CD4-positive, alpha-beta T cell treated with Interleukin-15 for 4 hours (primary cell): ENCODE measurements around the gene FCHSD2.
"Not testable (repeated sequence)": the region's sequence is repeated elsewhere in the genome, so short reads cannot be mapped to it uniquely, and the experiment has no call there.

Source experiments
- DNase-seq: peaks from one replicate; pipeline ENCODE4 v3.0.0-alpha.2; 2020; ENCODE audit warnings: low spot score

FCHSD2 gene

DNA sequence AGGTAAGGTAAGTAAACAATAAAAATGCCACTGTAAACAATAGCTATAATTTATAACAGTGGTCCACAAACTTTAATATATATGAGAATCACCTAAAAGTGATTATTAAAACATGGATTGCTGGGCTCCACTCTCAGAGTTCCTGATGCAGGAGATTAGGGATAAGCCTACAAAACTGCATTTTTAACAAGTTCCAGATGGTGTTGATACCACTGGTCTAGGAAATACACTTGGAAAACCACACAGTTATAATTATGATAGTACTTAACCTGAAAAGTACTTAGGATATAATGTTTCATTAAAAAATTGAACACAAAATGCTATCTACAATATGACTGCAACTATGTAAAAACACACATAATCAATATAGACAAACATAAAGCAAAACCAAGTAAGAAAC lies 20.4 kb downstream of the FCHSD2 start:
- DNase-seq, result no peak

- DNase-seq, result no peak
Observed at GRCh38 chr11:73117071-73117470, 25.0 kb downstream of the FCHSD2 start.

DNA sequence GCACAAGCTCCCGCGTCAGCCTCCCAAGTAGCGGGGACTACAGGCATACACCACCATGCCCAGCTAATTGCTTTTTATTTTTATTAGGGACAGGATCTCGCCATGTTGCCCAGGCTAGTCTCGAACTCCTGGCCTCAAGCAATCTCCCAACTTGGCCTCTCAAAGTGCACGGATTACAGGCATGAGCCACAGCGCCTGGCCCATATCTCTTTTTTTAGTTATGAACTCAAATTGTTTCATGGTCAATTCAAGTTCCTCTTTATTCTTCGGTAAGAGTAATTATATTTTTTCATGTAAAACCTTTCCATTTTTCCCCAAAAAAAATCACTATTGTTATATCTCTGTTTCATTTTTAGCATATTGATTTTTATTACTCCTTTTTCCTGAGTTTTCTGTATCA lies 25.5 kb downstream of the FCHSD2 start:
- DNase-seq, result no peak

DNA sequence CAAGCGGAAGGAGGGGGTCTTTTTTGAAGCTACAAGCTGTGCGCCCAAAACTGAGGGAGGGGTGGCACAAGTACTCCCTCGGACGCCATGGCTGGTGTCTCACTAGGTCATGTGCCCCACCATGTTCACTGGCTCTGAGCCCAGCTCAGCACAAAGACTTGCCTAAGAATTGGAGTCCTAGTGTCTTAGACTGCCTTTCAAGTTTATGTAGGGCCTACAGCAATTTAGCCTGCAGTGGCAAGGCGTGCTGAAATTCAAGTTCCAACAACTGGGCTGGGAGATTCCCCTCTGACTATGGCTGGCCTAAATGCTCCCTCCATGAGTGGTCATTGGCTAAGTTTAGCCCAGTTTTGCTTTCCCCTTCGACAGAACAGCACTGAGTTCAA lies 27.3 kb downstream of the FCHSD2 start:
- no peak for DNase-seq

DNA sequence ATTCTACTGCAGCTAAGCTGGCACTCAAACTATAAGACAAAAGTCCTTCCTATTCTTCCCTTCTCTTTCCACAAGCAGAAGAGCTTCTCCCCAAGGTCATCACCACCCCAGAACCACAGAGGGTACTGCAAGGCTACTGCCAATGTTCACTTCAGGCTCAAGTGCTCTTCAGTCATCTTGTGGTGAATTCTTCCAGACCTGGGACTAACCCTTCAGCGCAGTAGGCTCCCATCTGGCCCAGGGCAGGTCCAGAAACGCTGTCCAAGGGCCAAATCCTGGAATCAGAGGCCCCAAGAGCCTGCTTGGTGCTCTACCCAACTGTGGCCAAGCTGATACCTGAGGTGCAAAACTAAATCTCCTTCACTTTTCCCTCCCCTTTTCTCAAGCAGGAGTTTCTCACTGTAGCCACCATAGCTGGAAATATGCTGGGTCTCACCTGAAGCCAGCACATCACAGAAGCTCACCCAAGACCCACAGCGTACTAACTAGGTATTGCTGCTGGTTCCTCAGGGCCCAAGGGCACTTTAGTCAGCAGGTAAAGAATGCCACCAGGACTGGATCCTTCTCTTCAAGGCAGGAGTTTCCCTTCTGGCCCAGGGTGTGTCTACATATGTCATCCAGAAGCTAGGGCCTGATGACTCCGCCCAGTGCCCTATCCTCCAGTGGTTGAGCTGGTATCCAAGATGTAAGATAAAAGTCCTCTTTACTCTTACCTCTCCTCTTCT lies 27.8 kb downstream of the FCHSD2 start:
- no peak for DNase-seq

DNA sequence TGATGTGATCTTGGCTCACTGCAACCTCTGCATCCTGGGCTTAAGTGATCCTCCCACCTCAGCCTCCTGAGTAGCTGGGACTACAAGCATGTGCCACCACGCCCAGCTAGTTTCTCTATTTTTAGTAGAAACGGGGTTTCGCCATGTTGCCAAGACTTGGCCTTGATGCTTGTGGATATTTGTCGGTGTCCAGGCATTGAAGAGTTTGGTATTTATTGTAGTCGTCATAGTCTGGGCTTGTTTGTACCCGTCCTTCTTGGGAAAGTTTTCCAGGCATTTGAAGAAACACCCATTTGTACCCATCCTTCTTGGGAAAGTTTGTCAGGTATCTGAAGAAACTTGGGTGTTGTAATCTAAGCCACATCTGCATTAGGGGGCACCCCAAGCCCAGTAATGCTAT lies 28.7 kb downstream of the FCHSD2 start:
- DNase-seq, result no peak

- no peak for DNase-seq
Observed at GRCh38 chr11:73107597-73107996, 34.5 kb downstream of the FCHSD2 start.

- DNase-seq, result no peak
Observed at GRCh38 chr11:73106347-73106746, 35.8 kb downstream of the FCHSD2 start.

DNA sequence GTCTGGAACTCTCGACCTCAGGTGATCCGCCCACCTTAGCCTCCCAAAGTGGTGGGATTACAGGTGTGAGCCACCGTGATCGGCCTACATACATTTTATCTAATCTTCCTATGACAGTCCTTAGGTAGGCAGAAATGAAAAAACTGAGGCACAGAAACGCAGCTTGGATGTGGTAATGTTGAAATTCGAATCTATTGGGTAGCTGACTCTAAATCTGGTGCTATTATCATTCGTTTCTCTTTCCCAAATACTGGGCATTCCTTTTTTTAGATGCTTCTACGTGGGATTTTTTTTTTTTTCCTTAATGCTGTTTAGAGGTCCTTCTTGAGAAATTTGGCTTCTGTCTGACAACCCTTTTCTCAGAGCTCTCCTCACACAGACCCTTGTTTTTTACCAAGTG lies 41.5 kb downstream of the FCHSD2 start:
- no peak for DNase-seq

DNA sequence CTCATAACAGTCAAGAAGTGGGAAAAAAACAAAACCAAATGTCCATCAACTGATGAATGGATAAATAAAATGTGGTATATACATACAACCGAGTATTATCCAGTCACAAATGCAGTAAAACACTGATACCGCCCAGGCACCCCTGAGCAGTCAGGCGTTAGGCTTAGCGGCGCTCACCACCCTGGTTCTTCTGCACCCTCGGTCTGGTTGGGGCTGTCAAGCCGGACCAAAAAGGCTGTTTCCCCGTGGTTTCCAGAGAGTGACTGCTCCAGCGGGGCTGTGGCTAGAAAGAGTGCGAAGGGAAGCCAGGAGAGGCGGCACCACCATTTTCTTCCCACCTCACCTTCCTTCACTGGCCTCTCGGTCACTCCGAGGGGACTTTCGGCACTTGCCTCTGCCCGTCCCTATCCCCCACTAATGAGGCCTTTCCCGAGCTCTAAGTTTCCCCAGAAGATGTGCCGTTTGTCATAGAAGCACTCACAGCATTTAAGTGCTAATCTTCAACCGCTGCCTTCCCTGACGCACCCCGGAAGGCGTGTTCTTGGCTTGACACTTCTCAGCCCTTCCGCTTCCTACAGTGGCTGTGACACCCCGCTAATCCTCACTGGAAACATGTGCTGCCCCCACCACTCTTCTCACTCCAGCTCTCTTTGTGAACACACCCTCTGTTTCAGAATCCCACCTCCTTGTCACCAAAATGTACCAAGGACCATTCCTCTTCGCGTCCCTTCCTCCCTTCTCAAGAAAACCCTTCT lies 42.4 kb downstream of the FCHSD2 start:
- DNase-seq, result no peak

GRCh38 chr11:73095613-73096012 lies 46.5 kb downstream of the FCHSD2 start:
- no peak for DNase-seq

- no peak for DNase-seq
Observed at GRCh38 chr11:73091521-73092305, 50.4 kb downstream of the FCHSD2 start.

- no peak for DNase-seq
Observed at GRCh38 chr11:73087730-73088129, 54.4 kb downstream of the FCHSD2 start.

DNA sequence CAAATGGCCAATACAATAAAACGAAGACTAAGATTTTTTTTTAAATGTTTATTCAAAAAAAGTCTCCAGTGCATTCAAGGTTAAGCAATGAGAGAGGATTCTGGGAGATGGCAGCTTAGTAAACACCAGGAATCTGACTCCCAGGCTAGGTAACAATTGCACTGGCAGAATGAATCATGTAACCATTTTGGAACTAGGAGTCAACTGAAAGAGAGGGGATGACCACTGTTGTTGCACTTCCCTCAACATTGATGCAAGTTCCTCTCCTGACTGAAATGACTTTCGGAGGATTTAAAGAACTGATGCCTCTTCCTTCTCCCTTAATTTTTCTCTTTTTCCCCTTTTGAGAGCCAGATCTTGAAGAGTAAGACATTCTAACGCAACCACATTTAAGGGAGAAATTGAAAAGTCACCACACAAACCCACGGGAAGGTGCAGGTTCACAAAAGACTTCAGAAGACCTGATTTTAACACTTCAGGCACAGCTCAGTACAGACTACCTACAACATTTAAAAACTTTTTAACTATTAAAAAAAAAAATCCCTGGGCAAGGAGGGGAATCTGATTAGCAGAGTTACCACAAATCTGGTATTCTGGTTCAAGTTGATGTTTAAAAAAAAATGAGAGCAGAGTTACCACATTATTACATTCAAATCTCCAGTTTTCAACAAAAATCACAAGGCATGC lies 56.8 kb downstream of the FCHSD2 start:
- no peak for DNase-seq

GRCh38 chr11:73078631-73079030 lies 63.5 kb downstream of the FCHSD2 start:
- DNase-seq, result no peak

DNA sequence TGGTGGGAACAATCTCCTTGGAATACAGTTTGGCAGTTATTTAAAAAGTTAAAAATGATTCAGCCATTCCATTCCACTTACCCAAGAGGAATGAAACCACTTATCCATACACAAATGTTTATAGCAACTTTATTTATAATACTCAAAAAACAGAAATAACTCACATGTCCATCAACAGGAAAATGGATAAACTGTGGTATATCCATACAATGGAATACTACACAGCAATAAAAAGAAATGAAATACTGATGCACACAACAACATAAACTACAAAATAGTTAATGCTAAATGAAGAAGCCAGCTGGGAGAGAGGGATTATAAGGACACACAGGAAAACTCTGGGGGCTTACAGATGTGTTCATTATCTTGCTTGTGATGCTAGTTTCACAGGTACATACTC lies 64.7 kb downstream of the FCHSD2 start:
- no peak for DNase-seq

DNA sequence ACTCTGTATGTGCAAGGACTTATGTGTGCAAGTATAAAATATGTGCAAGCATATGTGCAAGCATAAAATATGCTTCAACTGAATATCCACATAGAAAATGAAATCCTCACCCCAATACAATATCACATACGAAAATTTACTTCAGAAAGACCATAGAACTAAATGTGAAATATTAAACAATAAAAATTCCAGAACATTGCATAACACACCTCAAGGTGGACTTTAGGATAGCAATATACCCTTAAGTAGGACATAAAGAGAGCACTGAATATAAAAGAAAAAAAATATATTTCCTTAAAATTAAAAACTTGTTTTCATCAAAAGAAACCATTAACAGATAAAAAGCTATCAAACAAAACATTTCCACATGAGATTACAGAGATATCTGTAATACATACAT lies 67.8 kb downstream of the FCHSD2 start:
- DNase-seq, result no peak

DNA sequence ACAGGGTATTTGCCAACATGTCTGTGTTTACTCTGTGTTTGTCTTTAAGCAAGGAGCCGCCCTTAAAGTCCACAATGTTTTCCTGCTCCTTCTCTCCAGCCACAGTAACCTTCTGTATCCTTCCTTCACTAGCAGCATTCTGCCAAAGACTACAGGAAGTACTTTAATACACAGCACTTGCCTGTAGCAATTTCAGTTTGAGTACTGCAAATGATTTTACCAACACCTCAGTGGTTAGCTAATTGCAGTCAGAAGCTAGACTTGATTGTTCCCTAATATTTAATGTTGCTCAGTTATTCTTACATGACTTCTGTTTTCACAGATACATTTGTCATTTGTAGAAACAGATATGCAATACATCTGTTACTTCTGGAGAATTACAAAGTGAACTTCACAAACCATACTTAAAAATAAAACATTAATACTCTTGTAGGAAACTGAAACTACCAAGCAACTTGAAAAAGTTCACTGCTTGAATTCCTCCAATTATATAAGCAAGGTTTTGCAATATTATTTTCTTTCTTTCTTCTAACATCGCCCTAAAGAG lies 69.1 kb downstream of the FCHSD2 start:
- peak; percentile 21 for DNase-seq

DNA sequence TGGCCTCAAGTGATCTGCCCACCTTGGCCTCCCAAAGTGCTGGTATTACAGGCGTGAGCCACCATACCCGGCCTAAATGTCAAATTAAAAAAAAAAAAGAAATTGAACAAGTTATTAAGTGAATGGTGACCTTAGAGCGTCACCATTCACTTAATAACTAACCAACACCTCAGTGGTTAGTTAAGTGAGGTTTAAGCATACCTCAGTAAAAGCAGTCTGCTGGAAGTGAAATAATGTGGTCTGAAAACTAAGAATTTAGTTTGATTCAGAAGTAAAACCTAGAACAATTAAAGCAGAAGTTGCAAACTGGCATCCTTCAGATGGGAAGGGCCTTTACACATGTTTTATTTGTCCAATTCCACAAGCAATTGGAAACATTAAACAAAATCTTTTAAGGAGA lies 71.5 kb downstream of the FCHSD2 start:
- DNase-seq, result no peak

DNA sequence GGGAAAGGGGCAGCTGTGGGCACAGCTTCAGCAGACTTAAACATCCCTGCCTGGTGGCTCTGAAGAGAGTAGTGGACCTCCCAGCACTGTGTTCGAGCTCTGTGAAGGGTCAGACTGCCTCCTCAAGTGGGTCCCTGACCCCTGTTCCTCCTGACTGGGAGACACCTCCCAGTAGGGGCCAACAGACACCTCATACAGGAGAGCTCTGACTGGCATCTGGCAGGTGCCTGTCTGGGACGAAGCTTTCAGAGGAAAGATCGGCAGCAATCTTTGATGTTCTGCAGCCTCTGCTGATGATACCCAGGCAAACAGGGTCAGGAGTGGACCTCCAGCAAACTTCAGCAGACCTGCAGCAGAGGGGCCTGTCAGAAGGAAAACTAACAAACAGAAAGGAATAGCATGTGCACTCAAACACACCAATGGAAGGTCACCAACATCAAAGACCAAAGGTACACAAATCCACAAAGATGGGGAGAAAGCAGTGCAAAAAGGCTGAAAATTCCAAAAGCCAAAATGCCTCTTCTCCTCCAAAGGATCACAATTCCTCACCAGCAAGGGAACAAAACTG lies 80.2 kb downstream of the FCHSD2 start:
- DNase-seq, result not testable (repeated sequence)

GRCh38 chr11:73061434-73061833 lies 80.7 kb downstream of the FCHSD2 start:
- not testable (repeated sequence) for DNase-seq

DNA sequence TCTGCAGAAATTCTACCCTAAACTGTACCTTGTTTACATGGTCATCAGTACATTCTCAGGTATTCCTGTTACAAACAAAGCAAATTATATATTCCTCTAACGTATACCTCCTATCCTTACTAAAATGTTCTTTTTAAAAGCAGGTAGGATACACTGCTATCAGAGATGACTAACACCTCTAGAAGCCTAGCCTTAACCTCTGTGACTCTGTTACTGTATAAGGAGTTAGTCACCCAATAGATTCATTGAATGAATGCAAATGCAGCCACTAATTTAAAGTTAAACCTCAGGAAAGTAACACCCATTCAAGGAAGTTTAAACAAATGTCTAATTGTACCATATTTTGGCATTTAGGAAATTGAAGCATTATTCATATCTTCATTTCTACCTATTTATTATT lies 82.2 kb downstream of the FCHSD2 start:
- DNase-seq, result no peak
